GM12878 (cell line): ENCODE results near the gene SFXN2. TPM values are rescaled to one million over a fixed set of nuclear protein-coding genes. Genes with fewer than 3 reads are reported as not detected.

Source experiments
- ATAC-seq: fragments of 200-7000 bp; cut with Tn5 transposase; 3 replicates; pipeline ENCODE4 v1.9.1; 2020; ENCODE audit warnings: mild to moderate bottlenecking, moderate library complexity
- BruUV-seq: library from RNA; stranded (reverse); fragments of 400-500 nt; replicated peaks from 2 replicates; lab custom pipeline; 2021; lab: Mats Ljungman, UMichigan
- CTCF ChIA-PET: fragments of 300-600 bp; sonication (Branson Sonifier 250); formaldehyde crosslinking; extraction: SDS; loops from one replicate; lab custom pipeline; 2021; ENCODE audit warnings: inconsistent platforms; lab: Yijun Ruan, JAX
- POLR2A ChIA-PET: fragments of 350-600 bp; formaldehyde crosslinking; extraction: SDS; loops from one replicate; lab custom pipeline; 2021; ENCODE audit warnings: inconsistent platforms; lab: Charles Lee
- RAD21 ChIA-PET: fragments of 300-600 bp; sonication (Branson Sonifier 250); formaldehyde crosslinking; loops from one replicate; lab custom pipeline; 2023; ENCODE audit warnings: antibody characterized with exemption; ENCODE audit not compliant: unreplicated experiment; lab: Charles Lee
- SMC1A ChIA-PET: fragments of 300-600 bp; sonication (Branson Sonifier 250); formaldehyde crosslinking; loops from one replicate; lab custom pipeline; 2023; ENCODE audit not compliant: unreplicated experiment, uncharacterized antibody; lab: Charles Lee
- DNase-seq: peaks from one replicate; pipeline ENCODE4 v3.0.0-alpha.2; 2011; ENCODE audit warnings: low read depth, low spot score
- FAIRE-seq: peaks from 3 replicates; lab custom pipeline; 2011; peaks lifted over from hg19 to GRCh38; lab: Jason Lieb, UNC
- H2AFZ ChIP-seq: 2 replicates; pipeline ENCODE4 v1.6.0; 2011; ENCODE audit warnings: low read depth, low read length, control low read depth; ENCODE audit not compliant: control insufficient read depth
- H3K27ac ChIP-seq: 2 replicates; pipeline ENCODE4 v1.5.1; 2011; ENCODE audit warnings: control low read depth; ENCODE audit not compliant: control insufficient read depth, insufficient read depth
- H3K27me3 ChIP-seq, 2 experiments: replicated peaks in 1 of 2; 2 replicates each; pipeline versions ENCODE4 v1.6.0 to v1.6.1; 2011; ENCODE audit warnings: low read length in 1 of 2; ENCODE audit not compliant: control insufficient read depth in 2 of 2, insufficient read depth in 2 of 2
- H3K36me3 ChIP-seq, 2 experiments: 2 replicates each; pipeline ENCODE4 v1.5.1; 2011; ENCODE audit warnings: low read length in 1 of 2; ENCODE audit not compliant: control insufficient read depth in 2 of 2, insufficient read depth in 2 of 2
- H3K4me1 ChIP-seq: 2 replicates; pipeline ENCODE4 v1.6.1; 2011; ENCODE audit warnings: mild to moderate bottlenecking, low read length, moderate library complexity, mixed read lengths; ENCODE audit not compliant: control insufficient read depth, insufficient read depth
- H3K4me2 ChIP-seq: 2 replicates; pipeline ENCODE4 v1.6.0; 2011; ENCODE audit warnings: control low read depth; ENCODE audit not compliant: control insufficient read depth, insufficient read depth
- H3K4me3 ChIP-seq: fragments of 200-600 bp; sonication (generic); 2 replicates; pipeline ENCODE4 v1.5.1; 2016
- H3K79me2 ChIP-seq: 2 replicates; pipeline ENCODE4 v1.6.0; 2011; ENCODE audit warnings: low read length; ENCODE audit not compliant: control insufficient read depth, insufficient read depth
- H3K9ac ChIP-seq: 2 replicates; pipeline ENCODE4 v1.8.0; 2011; ENCODE audit warnings: low read length, control low read depth, mixed read lengths; ENCODE audit not compliant: control insufficient read depth, insufficient read depth
- H3K9me3 ChIP-seq: replicated peaks from 3 replicates; pipeline ENCODE4 v1.5.1; 2011; ENCODE audit warnings: mild to moderate bottlenecking, low read length; ENCODE audit not compliant: control insufficient read depth, insufficient read depth
- H4K20me1 ChIP-seq: 2 replicates; pipeline ENCODE4 v1.6.0; 2011; ENCODE audit not compliant: control insufficient read depth, insufficient read depth
- ATF7 ChIP-seq: fragments of 450-650 bp; IDR thresholded peaks from 2 replicates; pipeline ENCODE4 v1.6.1; 2016; ENCODE audit warnings: low read depth, mild to moderate bottlenecking
- CBX3 ChIP-seq: fragments of 200-600 bp; sonication (generic); IDR thresholded peaks from 2 replicates; pipeline ENCODE4 v1.6.1; 2016; ENCODE audit warnings: low read depth, borderline replicate concordance
- POLR2A ChIP-seq: IDR thresholded peaks from 2 replicates; pipeline ENCODE4 v1.6.1; 2011; ENCODE audit warnings: low read depth, mild to moderate bottlenecking, low read length
- PRDM15 ChIP-seq: fragments of 450-650 bp; formaldehyde crosslinking; IDR thresholded peaks from 2 replicates; pipeline ENCODE4 v1.4.0; 2020; ENCODE audit warnings: mild to moderate bottlenecking, moderate library complexity
- TAF1 ChIP-seq: IDR thresholded peaks from 2 replicates; pipeline ENCODE4 v1.6.1; 2011; ENCODE audit warnings: mild to moderate bottlenecking, low read depth, low read length, borderline replicate concordance
- WGBS: methylation state at CpG from one replicate; pipeline ENCODE4 v1.1.6; 2016; ENCODE audit warnings: low lambda C conversion rate; ENCODE audit not compliant: insufficient replicate concordance, insufficient coverage; ENCODE audit errors: missing lambda C conversion rate; 5-methylcytosine and 5-hydroxymethylcytosine counted together
- in situ Hi-C: fragments of 300-500 bp; cut with MboI; formaldehyde crosslinking; loops from 9 replicates; pipeline ENCODE4 v1.14.3; 2018; ENCODE audit warnings: mixed read lengths
- intact Hi-C: fragments of 100-400 bp; cut with micrococcal nuclease; formaldehyde crosslinking; loops from one replicate; pipeline ENCODE4 v1.14.2; 2022; ENCODE audit not compliant: unreplicated experiment
- polyA plus RNA-seq, 11 experiments: library from polyadenylated mRNA; depleted of rRNA in 4 of 11; unstranded in 6 of 11; stranded (reverse) in 5 of 11; fragments of >200 nt; fragmentation: Nextera tagmentation in 4 of 11; fragmentation: Illumina TruSeq in 1 of 11; extraction: Ambion mirVana in 4 of 11; extraction: Trizol in 1 of 11; gene quantifications; 1 replicate in 1 of 11; 2 replicates in 10 of 11; pipeline versions ENCODE4 v1.2.1 to v1.2.3, GENCODE V29; 2011 to 2016; ENCODE audit warnings: inconsistent platforms in 2 of 11, missing spikeins in 2 of 11, low read depth in 1 of 11
- total RNA-seq, 4 experiments: library from RNA; depleted of rRNA in 3 of 4; stranded (reverse); fragments of >200 nt in 3 of 4; fragmentation: Illumina TruSeq in 1 of 4; extraction: Trizol in 1 of 4; gene quantifications; 2 replicates each; pipeline versions ENCODE4 v1.2.1 to v1.2.3, GENCODE V29; 2013 to 2021
- TF ChIP-seq, protein P1 (sequence below): IDR thresholded peaks from 2 replicates; pipeline ENCODE4 v1.6.1; 2011; ENCODE audit warnings: low read depth, low read length, improper control_type of control experiment, borderline replicate concordance

The SFXN2 gene
- total and polyA plus RNA-seq, 10 of the 15 experiments (the other 5 are each of a cell fraction or from before 2014, with no cell fraction given), result 8.8 to 22.5 (median 18.5) TPM

DNA sequence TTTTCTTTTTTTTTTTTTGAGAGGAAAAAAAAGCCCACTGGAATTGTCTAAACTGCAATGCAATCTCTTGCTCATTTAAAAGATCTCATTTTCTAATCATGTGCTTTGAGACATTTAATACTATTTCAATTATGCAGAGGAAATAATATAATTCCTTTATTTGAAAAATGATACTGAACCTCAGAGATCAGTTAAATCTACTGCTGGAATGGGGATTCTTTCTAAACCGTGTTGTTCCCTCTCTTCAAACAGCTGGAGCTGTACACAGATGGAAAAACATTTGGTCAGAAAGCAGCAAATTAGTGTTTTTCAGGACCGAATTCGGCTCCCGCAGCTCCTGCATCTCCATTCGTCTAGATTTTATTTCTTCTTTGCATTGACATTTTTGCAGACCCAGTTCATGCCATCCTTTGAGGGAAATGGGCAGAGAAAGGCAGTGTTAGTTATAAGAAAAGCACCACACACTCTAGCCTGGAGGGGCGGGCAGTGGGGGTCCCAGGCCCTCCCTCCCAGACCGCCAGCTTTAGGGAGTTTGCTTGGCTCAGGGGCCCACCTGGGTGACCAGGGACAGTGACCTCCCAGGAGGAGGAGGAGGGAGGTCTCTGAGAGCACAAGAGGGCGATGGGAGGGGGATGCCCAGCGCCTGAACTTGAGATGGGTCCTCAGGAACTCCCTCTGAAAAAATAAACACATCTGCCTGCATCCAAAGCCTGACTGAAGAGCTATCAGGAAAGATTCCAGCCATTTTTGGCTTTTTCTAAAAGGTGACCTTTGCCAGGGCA lies 37.7 kb upstream of the SFXN2 start:
- H3K4me2 ChIP-seq, result no peak overlapping the region
- ChIA-PET RAD21 (interaction anchor here (1.1 to 8.4 kb wide), 11 partner anchors 10 to 193 kb away, joined by 3 to 140 read pairs (median 7); partner anchors contain the start of genes ARL3, AS3MT, SFXN2 and SUFU), CTCF (interaction anchor here (1.1 to 8.7 kb wide), 10 partner anchors 14 to 226 kb away, joined by 3 to 128 read pairs (median 18); partner anchors contain the start of genes ACTR1A, ARL3, SFXN2 and SUFU), POLR2A (interaction anchor here (0.6 to 7.3 kb wide), 11 partner anchors 8 to 291 kb away, joined by 4 to 151 read pairs (median 9); partner anchors contain the start of genes ARL3, SFXN2 and TRIM8), SMC1A (interaction anchor here (0.8 to 8.2 kb wide), 15 partner anchors 10 to 113 kb away, joined by 3 to 140 read pairs (median 5); partner anchors contain the start of genes ARL3, SFXN2, TRIM8 and WBP1L)
- no peak for FAIRE-seq
- WGBS, result 82% methylated on average over 9 of the region's 9 CpGs
- H3K79me2 ChIP-seq, result no peaks in the 10 kb centered on the region
- no peaks in the 10 kb centered on the region for H3K27me3 ChIP-seq
- no peak overlapping the region for H3K4me3 ChIP-seq
- H3K27ac ChIP-seq, result no peak overlapping the region
- intact Hi-C loops, result no loop called here
- in situ Hi-C loops, result no loop called here
- no peak for DNase-seq
- no peak overlapping the region for H3K9ac ChIP-seq
- peaks cover 29% of the 10 kb centered on the region for H3K4me1 ChIP-seq
- no peak for ATAC-seq
- TF ChIP-seq CBX3, result no peak
- no peak for TF ChIP-seq TAF1
- no peak for TF ChIP-seq PRDM15 (CRISPR knock-in tag)
- TF ChIP-seq, protein P1, sequence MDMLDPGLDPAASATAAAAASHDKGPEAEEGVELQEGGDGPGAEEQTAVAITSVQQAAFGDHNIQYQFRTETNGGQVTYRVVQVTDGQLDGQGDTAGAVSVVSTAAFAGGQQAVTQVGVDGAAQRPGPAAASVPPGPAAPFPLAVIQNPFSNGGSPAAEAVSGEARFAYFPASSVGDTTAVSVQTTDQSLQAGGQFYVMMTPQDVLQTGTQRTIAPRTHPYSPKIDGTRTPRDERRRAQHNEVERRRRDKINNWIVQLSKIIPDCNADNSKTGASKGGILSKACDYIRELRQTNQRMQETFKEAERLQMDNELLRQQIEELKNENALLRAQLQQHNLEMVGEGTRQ, result no peak
- no peak for TF ChIP-seq POLR2A
- no peak for TF ChIP-seq ATF7
- no peaks in the 10 kb centered on the region for H3K9me3 ChIP-seq
- no TSS peak for BruUV-seq
- H4K20me1 ChIP-seq, result no peaks in the 10 kb centered on the region
- H2AFZ ChIP-seq, result no peak overlapping the region
- H3K36me3 ChIP-seq, result peaks cover 0 to 2% of the 10 kb centered on the region in 2 experiments; a peak in 1 of 4 replicates
